Right renal pelvis (tissue), 4 donors: ENCODE measurements around the gene FOXP3. TPM values are rescaled to one million over a fixed set of nuclear protein-coding genes. Genes with fewer than 3 reads are reported as not detected.

Experiments
- DNase-seq, 4 donors: peaks; one replicate each; pipeline ENCODE4 v3.0.0-alpha.2; 2013; ENCODE audit warnings: low read depth in 4 of 4, low spot score in 3 of 4, missing footprints in 1 of 4
- polyA plus RNA-seq, 4 donors: library from polyadenylated mRNA; unstranded; fragments of 120-200 nt; gene quantifications; one replicate each; pipeline ENCODE4 v1.2.1, GENCODE V29; 2013; ENCODE audit not compliant: insufficient read length in 4 of 4

Gene FOXP3
- polyA plus RNA-seq, 4 donors: 0.67 to 1.1 (median 0.89) TPM

DNA sequence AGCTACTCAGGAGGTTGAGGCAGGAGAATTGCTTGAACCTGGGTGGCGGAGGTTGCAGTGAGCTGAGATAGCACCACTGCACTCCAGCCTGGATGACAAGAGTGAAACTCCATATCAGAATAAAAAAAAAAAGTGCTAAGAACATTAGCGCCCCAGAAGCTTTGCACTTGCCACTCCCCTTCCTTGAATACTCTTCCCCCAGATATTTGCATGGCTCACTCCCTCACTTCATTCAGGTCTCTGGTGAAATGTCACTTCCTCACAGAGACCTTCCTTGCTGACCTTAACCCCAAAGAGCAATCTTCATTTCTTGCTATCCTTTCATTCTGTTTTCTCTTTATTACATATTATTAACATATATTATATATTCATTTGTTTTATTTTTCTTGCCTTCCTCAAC, 42.6 kb downstream of the FOXP3 start:
- no peak for DNase-seq

DNA sequence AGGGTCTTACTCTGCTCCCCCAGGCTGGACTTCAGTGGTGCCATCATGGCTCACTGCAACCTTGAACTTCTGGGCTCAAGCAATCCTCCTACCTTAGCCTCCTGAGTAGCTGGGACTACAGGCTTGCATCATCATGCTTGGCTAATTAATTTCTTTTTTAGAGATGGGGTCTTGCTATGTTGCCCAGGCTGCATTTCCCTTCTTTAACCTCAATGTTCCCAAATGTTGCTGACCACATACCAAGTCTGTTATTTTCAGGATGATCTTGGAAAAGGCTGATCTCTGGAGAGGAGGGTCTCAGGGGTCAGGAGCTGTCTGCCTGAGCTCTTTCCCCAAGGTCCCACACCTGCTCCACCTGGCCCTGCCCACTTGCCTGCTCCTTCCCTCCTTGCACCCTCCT, 44.4 kb downstream of the FOXP3 start:
- DNase-seq: no peak

DNA sequence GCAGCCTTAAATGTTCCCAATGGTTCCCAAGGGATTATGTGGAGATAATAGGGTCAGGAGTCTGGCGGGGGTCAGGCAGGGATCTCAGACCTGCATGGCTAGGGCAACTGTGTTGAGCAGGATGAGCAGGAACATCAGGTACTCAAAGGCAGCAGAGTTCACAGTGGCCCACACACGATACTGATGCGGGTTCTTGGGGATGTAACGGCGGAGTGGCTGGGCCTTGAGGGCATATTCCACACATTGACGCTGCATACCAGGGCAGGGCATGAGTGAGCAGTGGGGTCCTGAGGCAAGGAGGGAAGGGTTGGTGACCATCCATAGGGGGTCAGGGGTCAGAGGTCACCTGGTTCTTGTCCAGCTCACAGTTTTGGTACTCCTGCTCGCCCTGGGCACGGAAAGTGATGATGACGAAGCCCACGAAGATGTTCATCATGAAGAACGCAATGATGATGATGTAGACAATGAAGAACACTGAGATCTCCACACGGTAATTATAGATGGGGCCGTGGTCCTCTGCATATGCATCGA, 49.4 kb downstream of the FOXP3 start:
- DNase-seq: no peak

DNA sequence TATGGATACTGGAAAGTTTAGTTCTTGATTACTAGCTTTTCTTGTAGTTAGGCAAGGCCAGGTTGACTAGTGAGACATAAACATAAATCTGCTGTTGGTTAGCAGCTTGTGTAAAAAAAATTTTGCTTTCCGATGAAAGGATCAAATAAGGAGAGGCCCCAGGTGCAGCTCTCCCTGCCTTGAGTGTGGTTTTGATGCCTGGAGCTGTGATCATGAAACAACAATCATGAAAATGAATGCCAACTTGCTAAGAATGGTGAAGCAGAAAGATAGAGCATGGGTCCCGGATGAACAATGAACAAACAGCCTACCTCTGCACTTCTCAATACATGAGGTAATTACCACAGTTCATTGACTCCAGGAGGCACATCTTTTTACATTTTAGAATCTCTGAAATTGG, 50.1 kb downstream of the FOXP3 start:
- no peak for DNase-seq

DNA sequence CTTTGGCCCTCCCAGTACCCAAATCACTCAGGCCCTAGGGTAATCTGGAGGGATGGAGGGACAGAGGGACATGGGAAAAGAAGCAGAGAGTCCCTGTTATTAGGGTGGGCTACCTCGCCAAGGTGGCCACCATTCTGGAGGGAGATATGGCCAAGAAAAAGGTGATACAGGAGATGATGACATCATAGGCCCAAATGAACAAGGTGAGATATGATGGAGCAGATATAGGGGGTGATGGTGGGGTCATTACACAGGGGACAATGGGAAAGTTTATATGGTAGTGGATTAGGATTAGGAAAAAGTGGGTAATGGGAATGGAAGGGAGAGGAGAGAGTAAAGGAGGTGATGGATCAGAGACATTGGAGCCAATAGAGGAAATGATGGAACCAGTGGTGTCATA, 51.6 kb downstream of the FOXP3 start:
- no peak for DNase-seq

DNA sequence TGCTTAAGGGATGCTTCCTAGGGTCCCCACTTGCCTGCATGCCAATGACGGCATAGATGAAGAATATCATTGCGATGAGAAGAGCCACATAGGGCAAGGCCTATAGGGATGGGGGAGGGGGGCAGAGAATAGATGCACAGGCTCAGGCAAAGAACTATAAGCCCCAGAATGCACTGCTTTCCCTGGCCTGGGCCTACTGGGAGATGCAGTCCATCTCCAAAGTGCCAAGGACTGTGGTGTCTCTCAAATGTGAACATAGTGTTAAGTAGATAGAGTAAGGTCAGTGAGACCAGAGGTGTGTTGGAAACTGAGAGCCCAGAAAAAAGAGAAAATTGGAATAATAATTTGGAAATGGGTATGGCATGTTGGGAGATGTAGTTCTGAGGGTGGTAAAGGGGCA, 52.3 kb downstream of the FOXP3 start:
- DNase-seq: no peak

DNA sequence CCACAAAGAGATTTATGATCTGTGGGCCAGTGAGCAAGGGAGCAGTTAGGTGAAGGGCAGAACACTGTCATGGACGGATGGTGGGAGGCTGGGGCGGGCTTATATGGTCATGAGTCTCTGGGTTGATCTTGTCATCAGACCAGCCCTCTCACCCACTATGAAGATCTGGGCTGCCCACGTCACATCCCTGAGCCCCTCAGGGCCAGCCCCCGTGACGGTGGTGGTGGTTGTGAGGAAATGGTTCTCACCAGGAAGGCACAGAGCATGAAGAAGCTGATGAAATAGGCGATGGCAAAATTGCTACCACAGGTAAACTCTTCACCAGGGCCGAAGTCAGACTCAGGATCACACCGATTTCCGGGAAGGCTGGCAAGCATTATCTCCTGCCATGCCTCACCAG, 53.4 kb downstream of the FOXP3 start:
- no peak for DNase-seq

DNA sequence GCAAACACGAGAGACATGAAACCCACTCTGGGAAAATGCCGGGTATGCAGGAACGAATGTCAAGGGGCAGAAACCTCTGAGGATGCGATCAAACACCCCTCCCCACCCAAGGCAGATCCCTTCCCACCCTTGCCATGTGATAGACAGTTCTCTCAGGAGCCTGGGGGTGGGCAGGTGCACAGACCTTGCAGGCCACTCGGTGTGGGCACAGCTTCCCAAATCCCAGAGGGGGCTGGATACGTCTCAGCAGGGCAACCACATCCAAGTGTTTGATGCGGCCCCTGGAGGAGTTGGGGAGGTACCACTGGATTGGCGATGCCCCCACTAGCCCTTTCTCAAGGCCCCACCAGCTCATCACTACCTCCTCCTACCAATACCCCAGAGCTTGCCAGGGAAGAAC, 54.1 kb downstream of the FOXP3 start:
- DNase-seq: no peak

DNA sequence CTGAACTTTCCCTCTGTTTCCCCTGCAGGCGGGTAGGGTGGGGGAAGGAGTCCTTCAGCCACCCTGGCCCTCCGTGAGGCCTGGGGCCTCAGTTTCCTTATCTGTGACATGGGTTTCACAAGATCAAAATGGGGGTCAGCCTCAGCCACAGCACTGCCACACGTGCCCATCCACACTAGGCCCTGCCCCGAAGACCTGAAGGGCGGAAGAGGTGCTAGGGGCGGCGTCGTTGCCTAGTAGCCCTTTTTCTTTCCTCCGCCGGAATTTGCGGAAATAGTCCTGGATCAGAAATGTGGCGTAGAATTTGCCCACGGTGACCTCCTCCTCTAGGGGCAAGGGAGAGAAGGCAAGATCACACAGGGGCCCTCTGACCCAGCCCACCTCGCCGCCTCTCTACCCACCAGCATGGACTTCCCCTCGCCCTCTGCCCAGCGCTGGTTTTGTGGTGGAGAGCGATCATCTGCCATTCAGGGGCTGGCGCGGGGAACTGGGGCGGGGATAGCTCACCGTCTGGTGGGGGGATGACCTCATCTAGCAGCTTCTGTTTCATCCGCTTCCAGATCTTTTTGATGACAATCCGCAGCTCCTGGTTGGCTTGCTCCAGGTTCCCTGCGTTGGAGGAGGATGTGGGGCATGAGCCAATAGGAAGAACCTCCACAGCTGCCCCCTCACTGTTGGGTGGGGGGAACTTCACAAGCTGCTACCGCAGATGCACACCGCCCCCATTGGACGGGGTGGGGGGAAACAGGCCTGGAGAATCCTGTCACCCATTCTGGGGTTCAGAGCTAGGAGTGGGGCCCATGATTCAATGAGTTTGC, 54.9 kb downstream of the FOXP3 start:
- DNase-seq: no peak

DNA sequence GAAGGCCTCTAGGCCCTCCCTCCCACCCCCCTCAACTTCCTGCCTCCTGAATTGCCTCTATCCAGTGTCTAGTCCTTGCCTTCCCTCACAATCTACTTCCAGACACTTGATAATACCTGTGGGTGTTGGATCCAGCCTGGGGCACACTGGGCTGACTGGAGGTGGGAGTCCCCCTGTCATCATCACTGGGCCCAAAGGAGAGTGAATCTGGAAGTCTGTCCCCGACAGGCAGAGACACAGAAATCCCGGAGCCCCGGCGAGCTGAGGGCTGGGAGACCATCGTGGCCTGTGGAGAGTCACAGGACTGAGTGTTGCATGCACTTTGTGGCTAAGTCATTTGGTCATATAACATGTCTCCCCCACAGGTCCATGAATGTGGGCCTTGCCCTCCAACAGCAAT, 56.1 kb downstream of the FOXP3 start:
- no peak for DNase-seq

DNA sequence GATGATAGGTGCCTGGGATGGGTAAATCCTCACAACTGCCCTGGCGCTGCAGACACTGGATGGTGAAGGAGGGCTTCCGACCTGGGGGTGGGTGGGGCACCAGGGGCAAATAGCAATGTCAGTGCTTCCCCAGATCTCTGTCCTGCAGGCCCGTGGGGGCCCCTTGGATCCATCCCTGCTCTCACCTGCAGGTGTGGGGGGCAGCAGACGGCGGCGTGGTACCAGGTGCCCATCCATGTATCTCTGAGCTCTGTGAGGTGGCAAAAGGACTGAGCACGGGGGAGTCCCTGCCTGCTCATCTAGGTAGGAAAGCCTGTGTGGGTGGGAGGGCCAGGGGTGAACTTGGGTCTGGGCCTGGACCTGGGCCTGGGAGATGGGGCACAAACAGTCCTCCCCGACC, 58.0 kb downstream of the FOXP3 start:
- DNase-seq: no peak

DNA sequence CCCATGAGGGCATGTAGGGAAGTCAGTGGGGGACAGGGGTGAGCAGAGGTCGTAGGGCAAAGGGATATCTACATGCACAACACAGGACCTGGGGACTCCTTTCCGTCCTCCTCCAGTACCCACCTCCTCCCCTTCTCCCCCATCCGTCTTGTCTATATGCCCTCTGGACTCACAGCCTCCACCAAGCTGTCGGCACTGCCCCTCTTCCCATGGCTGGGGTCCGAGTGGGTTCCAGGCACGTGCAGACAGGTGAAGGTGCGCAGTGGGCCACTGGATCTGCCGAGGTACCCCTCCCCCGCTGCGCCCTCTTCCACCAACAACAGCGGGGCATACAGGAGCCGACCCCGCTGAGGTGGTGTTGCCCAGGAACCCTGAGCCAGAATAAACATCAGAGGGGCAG, 59.1 kb downstream of the FOXP3 start:
- no peak for DNase-seq

DNA sequence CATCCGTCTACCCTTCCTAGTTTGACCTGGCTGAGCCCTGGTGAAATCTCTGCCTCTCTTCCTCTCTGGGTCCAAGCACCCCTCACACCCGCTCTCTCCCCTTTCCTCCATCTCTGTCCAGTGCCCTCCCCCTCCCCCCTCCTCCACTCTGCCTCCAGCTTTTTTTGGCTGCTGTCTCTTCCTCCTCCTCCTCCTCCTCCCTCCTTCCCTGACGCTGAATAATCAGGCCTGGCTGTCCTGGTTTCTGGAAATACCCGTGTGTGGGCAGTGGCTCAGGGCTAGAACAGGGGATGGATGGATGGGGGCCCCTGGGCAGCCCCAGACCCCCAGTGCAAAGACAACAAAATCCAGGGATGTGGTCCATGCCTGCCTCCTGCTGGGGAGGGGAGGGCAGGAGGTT, 59.8 kb downstream of the FOXP3 start:
- DNase-seq: no peak

DNA sequence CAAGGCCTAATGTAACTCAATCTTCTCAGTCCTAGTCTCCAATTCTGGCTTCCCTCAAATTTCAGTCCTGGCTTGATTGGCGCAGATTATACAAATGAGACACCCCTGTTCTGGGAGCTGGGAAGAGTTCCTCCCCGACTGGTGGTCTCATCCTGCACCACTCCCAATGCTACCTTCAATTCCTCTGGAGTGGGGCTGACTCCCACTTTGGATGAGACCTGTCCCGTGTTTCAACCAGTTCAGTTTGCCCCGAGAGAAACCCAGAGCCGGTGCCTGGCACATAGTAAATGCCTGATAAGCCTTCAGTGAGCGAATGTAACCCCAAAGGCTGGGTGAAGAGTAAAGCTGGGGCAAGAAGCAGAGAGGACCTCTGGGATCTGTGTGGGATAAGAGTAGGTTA, 60.5 kb downstream of the FOXP3 start:
- DNase-seq: no peak

DNA sequence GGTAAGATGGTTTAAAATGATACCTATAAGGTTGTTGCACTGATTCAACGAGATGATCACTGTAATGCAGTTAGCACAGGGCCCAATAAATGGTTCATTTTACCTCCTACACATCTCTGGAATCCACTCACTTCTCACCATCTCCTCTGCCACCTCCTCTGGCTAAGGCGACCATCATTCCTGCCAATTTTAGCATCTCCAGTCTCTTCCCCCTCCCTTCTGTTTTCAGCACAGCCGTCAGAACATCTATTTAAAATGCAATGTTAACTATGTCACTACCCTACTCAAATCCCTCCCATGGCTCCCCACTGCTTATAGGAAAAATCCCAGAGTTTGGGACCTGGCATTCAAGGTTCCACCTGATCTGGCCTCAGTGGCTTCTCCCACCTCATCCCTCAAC, 61.0 kb downstream of the FOXP3 start:
- DNase-seq: no peak

DNA sequence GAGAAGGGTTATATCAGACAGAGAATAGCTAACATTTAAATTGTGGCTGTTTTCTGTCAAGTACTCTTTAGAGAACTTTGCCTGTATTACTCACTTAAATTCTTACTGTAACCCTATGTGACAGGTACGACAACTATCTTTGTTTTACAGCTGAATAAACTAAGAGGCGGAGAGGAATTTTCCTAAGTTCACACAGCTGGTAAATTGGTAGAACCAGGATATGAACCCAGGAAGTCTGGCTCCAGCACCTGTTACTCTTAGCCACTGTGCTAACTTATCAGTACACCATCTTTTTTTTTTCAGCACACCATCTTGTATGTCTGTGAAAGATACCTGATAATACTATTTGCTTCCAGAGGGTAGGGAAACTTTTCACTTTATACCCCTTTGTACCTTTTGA, 62.5 kb downstream of the FOXP3 start:
- DNase-seq: no peak

Other genes with a start within 250 kb of the FOXP3 start
- gene TFE3, start 221.4 kb downstream of the FOXP3 start, polyA plus RNA-seq: 10 to 100 TPM; 28.7 to 32.8 (median 30.6) TPM
- gene CCDC120, start 205.7 kb downstream of the FOXP3 start, polyA plus RNA-seq: 10 to 100 TPM; 10.2 to 12.7 (median 11.2) TPM
- gene PRAF2, start 190.7 kb downstream of the FOXP3 start, polyA plus RNA-seq: 10 to 100 TPM; 37.1 to 47.1 (median 42.3) TPM
- 10 to 100 TPM; 54.1 to 57.3 (median 55.3) TPM for gene WDR45, start 184.8 kb downstream of the FOXP3 start, polyA plus RNA-seq
- 10 to 100 TPM; 21.4 to 28.3 (median 24.5) TPM for gene GPKOW, start 141.0 kb downstream of the FOXP3 start, polyA plus RNA-seq
- 1 to 10 TPM; 4.3 to 7.9 (median 5.5) TPM for gene MAGIX, start 102.0 kb downstream of the FOXP3 start, polyA plus RNA-seq
- gene PLP2, start 92.8 kb downstream of the FOXP3 start, polyA plus RNA-seq: 10 to 100 TPM; 33.5 to 41.7 (median 36.1) TPM
- 1 to 10 TPM; 3.5 to 5.1 (median 4.5) TPM for gene PRICKLE3, start 78.3 kb downstream of the FOXP3 start, polyA plus RNA-seq
- 1 to 10 TPM; 1.5 to 3.1 (median 2.3) TPM for gene SYP, start 64.5 kb downstream of the FOXP3 start, polyA plus RNA-seq
- gene CACNA1F, start 31.4 kb downstream of the FOXP3 start, polyA plus RNA-seq: under 1 TPM; 0.08 to 0.45 (median 0.22) TPM
- 10 to 100 TPM; 16.5 to 23.6 (median 17.4) TPM for gene CCDC22, start 29.2 kb downstream of the FOXP3 start, polyA plus RNA-seq
- gene PPP1R3F, start 5.1 kb upstream of the FOXP3 start, polyA plus RNA-seq: 1 to 10 TPM; 5.5 to 8.5 (median 6.1) TPM
- gene GAGE10, start 38.9 kb upstream of the FOXP3 start, polyA plus RNA-seq: under 1 TPM in 1 of 4 donors, not detected in 3; 0.46 TPM
- gene GAGE12J, start 57.3 kb upstream of the FOXP3 start, polyA plus RNA-seq: not detected
- not detected for gene GAGE13, start 66.9 kb upstream of the FOXP3 start, polyA plus RNA-seq